Sigmoid colon (tissue), 4 donors: ENCODE measurements around the gene NKAIN4.

Experiments
- CTCF ChIP-seq, 4 experiments: fragments of 450-650 bp in 3 of 4; fragments of 200-600 bp in 1 of 4; IDR thresholded peaks; one replicate each; pipeline ENCODE4 v1.5.1; 2016 to 2019; ENCODE audit warnings: antibody characterized with exemption in 4 of 4, mild to moderate bottlenecking in 3 of 4, moderate library complexity in 2 of 4
- EP300 ChIP-seq, 4 donors: sonication (generic); formaldehyde crosslinking; IDR thresholded peaks; one replicate each; pipeline ENCODE4 v1.6.1; 2017; ENCODE audit warnings: antibody characterized with exemption in 4 of 4
- POLR2AphosphoS5 ChIP-seq, 4 donors: sonication (generic); formaldehyde crosslinking; IDR thresholded peaks; one replicate each; pipeline ENCODE4 v1.6.1; 2017; ENCODE audit warnings: antibody characterized with exemption in 4 of 4

GRCh38 chr20:63276956-63277355, 22.7 kb upstream of the NKAIN4 start:
- TF ChIP-seq POLR2AphosphoS5 (IDR thresholded peaks at IDR 0.05) (no peak), CTCF (IDR thresholded peaks at IDR 0.05) (no peak), EP300 (IDR thresholded peaks at IDR 0.05) (no peak)
